Endodermal cell (in vitro differentiated cells): ENCODE measurements around the gene KLHDC7B. TPM values are rescaled to one million over a fixed set of nuclear protein-coding genes. Genes with fewer than 3 reads are reported as not detected.

Source experiments
- DNase-seq: peaks from one replicate; pipeline ENCODE4 v3.0.0-alpha.2; 2017
- H3K27ac ChIP-seq: 2 replicates; pipeline ENCODE4 v1.5.1; 2013; ENCODE audit warnings: mild to moderate bottlenecking, low read depth, low read length, moderate library complexity
- H3K27me3 ChIP-seq: 2 replicates; pipeline ENCODE4 v1.6.1; 2013; ENCODE audit warnings: mild to moderate bottlenecking, low read length, moderate library complexity; ENCODE audit not compliant: insufficient read depth, control insufficient read depth, poor library complexity, severe bottlenecking
- H3K36me3 ChIP-seq: 2 replicates; pipeline ENCODE4 v1.7.0; 2013; ENCODE audit warnings: mild to moderate bottlenecking, low read length, moderate library complexity; ENCODE audit not compliant: control insufficient read depth, insufficient read depth
- H3K4me1 ChIP-seq: one replicate; pipeline ENCODE4 v1.7.0; 2013; ENCODE audit warnings: low read length; ENCODE audit not compliant: control insufficient read depth, insufficient read depth
- H3K4me3 ChIP-seq: 2 replicates; pipeline ENCODE4 v1.5.1; 2013; ENCODE audit warnings: mild to moderate bottlenecking, low read length, moderate library complexity
- H3K9ac ChIP-seq: 2 replicates; pipeline ENCODE4 v1.6.1; 2013; ENCODE audit warnings: mild to moderate bottlenecking, low read length, moderate library complexity; ENCODE audit not compliant: poor library complexity, severe bottlenecking; ENCODE audit errors: extremely low read depth
- H3K9me3 ChIP-seq: 2 replicates; pipeline ENCODE4 v1.6.1; 2013; ENCODE audit warnings: mild to moderate bottlenecking, low read length, moderate library complexity; ENCODE audit not compliant: control insufficient read depth
- H3K27ac Mint-ChIP-seq: 2 replicates; pipeline ENCODE4 v1.8.0; 2020; ENCODE audit warnings: mixed read lengths
- H3K27me3 Mint-ChIP-seq: 2 replicates; pipeline ENCODE4 v1.8.0; 2021; ENCODE audit warnings: mild to moderate bottlenecking, mixed read lengths; ENCODE audit not compliant: insufficient read depth
- H3K36me3 Mint-ChIP-seq: 2 replicates; pipeline ENCODE4 v1.8.0; 2020; ENCODE audit warnings: low read depth, mixed read lengths
- H3K4me1 Mint-ChIP-seq: 2 replicates; pipeline ENCODE4 v1.8.0; 2020; ENCODE audit warnings: mixed read lengths
- H3K4me3 Mint-ChIP-seq: 2 replicates; pipeline ENCODE4 v1.8.0; 2020; ENCODE audit warnings: mild to moderate bottlenecking, moderate library complexity, mixed read lengths
- H3K9me3 Mint-ChIP-seq: 2 replicates; pipeline ENCODE4 v1.8.0; 2020; ENCODE audit warnings: mild to moderate bottlenecking, mixed read lengths
- WGBS, 2 experiments: methylation state at CpG; one replicate each; pipeline versions ENCODE4 v1.1.5 to v1.1.7; 2013; ENCODE audit warnings: missing lambda C conversion rate in 2 of 2, mixed read lengths in 1 of 2; ENCODE audit not compliant: insufficient coverage in 1 of 2, insufficient read length in 1 of 2; 5-methylcytosine and 5-hydroxymethylcytosine counted together
- total RNA-seq, 2 donors: library from RNA; stranded (reverse); fragmentation: NEBNext Ultra II Directional in 1 of 2; extraction: Animal tissue kit (Norgen Biotek cat#: 25700) in 1 of 2; gene quantifications; 2 replicates in 1 of 2; 3 replicates in 1 of 2; pipeline ENCODE4 v1.2.1, GENCODE V29; 2021
- TF ChIP-seq, protein P1 (sequence below): fragments of 200-600 bp; sonication (generic); conservative IDR thresholded peaks from 2 replicates; pipeline ENCODE4 v1.5.0; 2021; ENCODE audit warnings: antibody characterized with exemption, mild to moderate bottlenecking

Gene KLHDC7B
- total RNA-seq, 2 donors from 2014 or later = not detected

DNA sequence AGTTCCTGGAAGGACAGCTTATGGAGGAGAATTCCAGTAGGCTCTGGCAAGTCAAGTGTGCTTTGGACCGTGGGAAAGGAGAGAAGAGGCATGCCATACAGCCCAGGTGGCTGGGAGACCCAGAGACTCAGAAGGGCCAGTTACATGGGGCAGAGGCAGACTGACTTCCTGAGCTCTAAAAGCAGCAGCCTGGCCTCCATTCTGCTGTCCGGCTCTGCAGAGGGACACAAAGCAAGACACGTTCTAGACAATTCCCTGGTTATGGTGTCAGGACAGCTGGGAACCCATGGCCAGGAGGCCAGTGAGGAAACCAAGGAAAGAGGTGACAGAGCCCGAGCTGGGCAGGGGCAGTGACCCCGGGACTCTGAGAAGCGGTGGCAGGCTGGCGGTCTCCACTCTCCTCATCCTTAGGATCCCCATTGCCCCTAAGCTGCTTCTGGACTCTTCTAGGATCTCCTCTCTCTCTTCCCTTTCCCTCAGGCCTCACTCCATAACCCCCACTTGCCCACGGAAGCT is 29.8 kb downstream of the KLHDC7B start:
- Mint-ChIP-seq H3K4me3 (no peak overlapping the region), H3K4me1 (no peaks in the 10 kb centered on the region), H3K27ac (peak overlapping the region; percentile 26), H3K9me3 (no peaks in the 10 kb centered on the region), H3K36me3 (peaks cover 46% of the 10 kb centered on the region), H3K27me3 (no peaks in the 10 kb centered on the region)
- peaks cover 73% of the 10 kb centered on the region for H3K36me3 ChIP-seq
- no peak overlapping the region for H3K27ac ChIP-seq
- TF ChIP-seq, protein P1, sequence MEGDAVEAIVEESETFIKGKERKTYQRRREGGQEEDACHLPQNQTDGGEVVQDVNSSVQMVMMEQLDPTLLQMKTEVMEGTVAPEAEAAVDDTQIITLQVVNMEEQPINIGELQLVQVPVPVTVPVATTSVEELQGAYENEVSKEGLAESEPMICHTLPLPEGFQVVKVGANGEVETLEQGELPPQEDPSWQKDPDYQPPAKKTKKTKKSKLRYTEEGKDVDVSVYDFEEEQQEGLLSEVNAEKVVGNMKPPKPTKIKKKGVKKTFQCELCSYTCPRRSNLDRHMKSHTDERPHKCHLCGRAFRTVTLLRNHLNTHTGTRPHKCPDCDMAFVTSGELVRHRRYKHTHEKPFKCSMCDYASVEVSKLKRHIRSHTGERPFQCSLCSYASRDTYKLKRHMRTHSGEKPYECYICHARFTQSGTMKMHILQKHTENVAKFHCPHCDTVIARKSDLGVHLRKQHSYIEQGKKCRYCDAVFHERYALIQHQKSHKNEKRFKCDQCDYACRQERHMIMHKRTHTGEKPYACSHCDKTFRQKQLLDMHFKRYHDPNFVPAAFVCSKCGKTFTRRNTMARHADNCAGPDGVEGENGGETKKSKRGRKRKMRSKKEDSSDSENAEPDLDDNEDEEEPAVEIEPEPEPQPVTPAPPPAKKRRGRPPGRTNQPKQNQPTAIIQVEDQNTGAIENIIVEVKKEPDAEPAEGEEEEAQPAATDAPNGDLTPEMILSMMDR = no peak
- H3K4me1 ChIP-seq = no peaks in the 10 kb centered on the region
- no peaks in the 10 kb centered on the region for H3K27me3 ChIP-seq
- 90 to 96% methylated on average over 4 to 8 of the region's 8 CpGs for WGBS, 2 experiments
- no peak overlapping the region for H3K9ac ChIP-seq
- no peaks in the 10 kb centered on the region for H3K9me3 ChIP-seq
- DNase-seq = no peak
- no peak overlapping the region for H3K4me3 ChIP-seq

DNA sequence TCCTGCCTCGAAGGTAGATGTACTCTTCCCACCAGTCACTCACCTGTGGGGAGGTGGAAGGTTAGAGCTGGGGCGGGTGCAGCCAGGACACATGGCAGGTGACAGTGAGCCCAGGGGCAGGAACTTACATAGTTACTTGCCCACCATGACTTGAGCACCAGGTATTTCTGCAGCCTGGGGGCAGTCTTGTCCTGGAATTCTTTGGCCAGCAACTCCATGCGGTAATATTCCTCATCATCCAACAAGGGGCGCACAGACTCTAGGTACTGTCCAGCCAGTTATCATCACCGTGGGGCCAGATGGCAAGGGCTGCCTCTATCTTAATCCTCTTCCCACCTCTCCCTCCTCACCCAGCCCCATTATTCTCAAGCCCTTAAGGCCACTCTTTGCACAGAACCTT is 30.4 kb downstream of the KLHDC7B start:
- peak; percentile 70 for DNase-seq
- Mint-ChIP-seq H3K27me3 (no peaks in the 10 kb centered on the region), H3K36me3 (peaks cover 42% of the 10 kb centered on the region), H3K9me3 (no peaks in the 10 kb centered on the region), H3K4me3 (no peak overlapping the region), H3K4me1 (no peaks in the 10 kb centered on the region), H3K27ac (no peak overlapping the region)
- no peak overlapping the region for H3K9ac ChIP-seq
- TF ChIP-seq, protein P1 = peak; percentile 66
- no peaks in the 10 kb centered on the region for H3K4me1 ChIP-seq
- H3K9me3 ChIP-seq = no peaks in the 10 kb centered on the region
- no peaks in the 10 kb centered on the region for H3K27me3 ChIP-seq
- WGBS, 2 experiments = 80 to 82% methylated on average over 3 to 5 of the region's 5 CpGs
- peaks cover 68% of the 10 kb centered on the region for H3K36me3 ChIP-seq
- H3K27ac ChIP-seq = no peak overlapping the region
- no peak overlapping the region for H3K4me3 ChIP-seq

DNA sequence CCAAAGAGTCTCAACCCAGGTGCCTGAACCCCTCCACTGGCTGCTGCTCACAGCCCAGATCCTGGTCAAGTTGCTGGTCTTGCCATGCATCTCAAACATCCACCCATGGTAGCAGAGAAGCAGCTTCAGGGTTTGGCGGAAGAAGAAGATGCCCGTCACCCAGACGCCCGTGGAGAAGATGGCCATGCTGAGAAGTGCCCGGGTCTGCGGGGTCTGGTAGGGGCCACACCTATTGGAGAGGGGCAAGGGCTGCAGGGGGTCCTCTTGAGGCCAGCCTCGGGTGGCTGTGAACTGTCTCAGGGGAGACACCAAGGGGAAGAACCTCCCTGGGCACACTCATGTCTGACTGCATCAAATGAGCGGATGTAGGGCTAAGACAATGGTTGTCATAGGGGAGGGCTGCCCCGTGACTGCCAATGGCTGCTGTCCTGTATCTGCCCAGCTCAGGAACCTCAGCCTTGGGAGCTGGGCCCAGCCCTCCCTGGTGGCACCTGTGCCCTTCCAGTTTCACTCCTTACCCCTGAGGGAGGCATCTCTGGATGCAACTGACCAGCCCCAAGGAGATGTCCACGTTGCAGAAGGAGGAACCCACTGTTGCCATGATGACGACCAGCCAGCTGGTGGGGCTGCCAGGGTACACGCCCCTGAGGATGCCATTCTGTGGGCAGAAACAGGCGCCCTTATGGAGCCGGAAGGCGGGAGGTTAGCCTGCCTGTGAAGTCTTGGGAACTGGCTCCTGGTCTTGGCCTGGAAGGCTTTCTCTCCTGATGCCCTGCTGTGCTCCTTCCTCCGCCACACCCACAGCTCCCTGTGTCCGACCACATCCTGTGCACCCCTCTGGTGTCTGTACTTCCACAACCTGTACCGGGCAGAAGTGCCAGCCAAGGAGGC is 31.4 kb downstream of the KLHDC7B start:
- DNase-seq = no peak
- Mint-ChIP-seq H3K4me3 (no peak overlapping the region), H3K27ac (no peak overlapping the region), H3K4me1 (no peaks in the 10 kb centered on the region), H3K9me3 (no peaks in the 10 kb centered on the region), H3K27me3 (no peaks in the 10 kb centered on the region), H3K36me3 (peaks cover 36% of the 10 kb centered on the region)
- no peak overlapping the region for H3K9ac ChIP-seq
- TF ChIP-seq, protein P1 = no peak
- peaks cover 58% of the 10 kb centered on the region for H3K36me3 ChIP-seq
- peaks cover 3% of the 10 kb centered on the region for H3K4me1 ChIP-seq
- no peak overlapping the region for H3K27ac ChIP-seq
- H3K9me3 ChIP-seq = no peaks in the 10 kb centered on the region
- H3K4me3 ChIP-seq = no peak overlapping the region
- H3K27me3 ChIP-seq = no peaks in the 10 kb centered on the region
- WGBS, 2 experiments = 94 to 97% methylated on average over 12 to 18 of the region's 18 CpGs
